ACC112 (cell line): Measurements from ENCODE around the gene PDGFA.
"Not testable (repeated sequence)": the region's sequence is repeated elsewhere in the genome, so short reads cannot be mapped to it uniquely, and the experiment has no call there.

ENCODE experiments used
- H2AFZ ChIP-seq: fragments of 200-600 bp; sonication (generic); one replicate; pipeline ENCODE4 v1.6.0; 2017; ENCODE audit warnings: antibody characterized with exemption, low read length; ENCODE audit not compliant: unreplicated experiment
- H3K27ac ChIP-seq: fragments of 200-600 bp; sonication (generic); 2 replicates; pipeline ENCODE4 v1.5.1; 2014; ENCODE audit warnings: low read depth, mild to moderate bottlenecking, antibody characterized with exemption, low read length, moderate library complexity
- H3K27me3 ChIP-seq: fragments of 200-600 bp; sonication (generic); 2 replicates; pipeline ENCODE4 v1.6.1; 2014; ENCODE audit warnings: mild to moderate bottlenecking, antibody characterized with exemption, low read length, moderate library complexity, mixed read lengths; ENCODE audit not compliant: insufficient read depth
- H3K36me3 ChIP-seq: fragments of 200-600 bp; sonication (generic); 2 replicates; pipeline ENCODE4 v1.6.1; 2016; ENCODE audit warnings: mild to moderate bottlenecking, antibody characterized with exemption, low read length, moderate library complexity, mixed read lengths; ENCODE audit not compliant: insufficient read depth
- H3K4me1 ChIP-seq: fragments of 200-600 bp; sonication (generic); one replicate; pipeline ENCODE4 v1.6.1; 2016; ENCODE audit warnings: low read length, mixed read lengths; ENCODE audit not compliant: insufficient read depth, unreplicated experiment, control insufficient read depth
- H3K4me3 ChIP-seq: fragments of 200-600 bp; sonication (generic); 2 replicates; pipeline ENCODE4 v1.5.1; 2014; ENCODE audit warnings: mild to moderate bottlenecking, low read depth, low read length
- H3K79me2 ChIP-seq: fragments of 200-600 bp; sonication (generic); one replicate; pipeline ENCODE4 v1.6.0; 2016; ENCODE audit warnings: low read length; ENCODE audit not compliant: control insufficient read depth, unreplicated experiment, insufficient read depth

The PDGFA gene

DNA sequence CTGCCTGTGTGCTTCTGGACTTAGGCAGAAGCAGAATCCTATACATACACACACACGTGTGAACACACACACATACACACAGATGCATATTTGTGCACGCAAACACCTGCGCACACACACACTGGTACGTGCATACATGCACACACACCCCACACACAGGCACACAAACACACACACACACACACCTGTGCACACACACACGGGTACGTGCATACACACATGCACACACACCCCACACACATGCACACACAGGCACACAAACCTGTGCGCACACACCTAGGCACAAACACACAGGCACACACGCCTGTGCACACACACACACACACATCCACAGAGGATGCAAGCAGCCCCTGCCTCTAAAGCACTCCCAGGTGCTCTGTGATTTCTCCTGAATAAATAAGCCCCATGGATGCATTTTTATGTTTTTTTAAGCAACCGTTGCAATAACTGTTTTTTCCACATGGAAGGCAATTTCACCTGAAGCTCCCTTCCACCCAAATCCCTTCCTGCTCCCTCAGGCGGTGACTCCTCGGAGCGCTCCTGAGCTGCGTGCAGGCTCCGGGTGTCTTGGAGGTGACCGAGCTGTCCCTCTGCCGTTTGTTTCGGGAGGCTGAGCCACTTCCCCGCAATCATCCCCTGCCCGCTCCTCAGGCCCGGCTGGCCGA, 41.5 kb upstream of the PDGFA start:
- no peaks in the 10 kb centered on the region for H3K79me2 ChIP-seq
- H3K4me3 ChIP-seq = no peak overlapping the region
- no peak overlapping the region for H3K27ac ChIP-seq
- no peaks in the 10 kb centered on the region for H3K36me3 ChIP-seq
- no peaks in the 10 kb centered on the region for H3K4me1 ChIP-seq
- H2AFZ ChIP-seq = no peak overlapping the region
- H3K27me3 ChIP-seq = no peaks in the 10 kb centered on the region

DNA sequence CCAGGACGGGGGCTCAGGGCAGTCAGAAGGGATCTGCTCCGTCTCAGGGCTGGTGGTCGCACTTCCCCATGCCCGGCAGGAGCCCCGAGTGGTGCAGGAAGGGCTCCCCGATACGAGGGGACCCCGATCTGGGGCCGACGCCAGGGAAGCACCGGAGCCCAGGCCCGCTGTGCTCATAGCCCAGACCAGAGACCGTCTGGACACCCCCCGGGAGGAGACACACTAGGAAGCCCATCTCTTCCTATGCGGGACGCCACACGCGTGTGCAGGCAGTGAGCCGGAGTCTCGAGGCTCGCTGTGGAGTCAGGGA, 39.7 kb upstream of the PDGFA start:
- H3K79me2 ChIP-seq = no peaks in the 10 kb centered on the region
- H3K27ac ChIP-seq = no peak overlapping the region
- H2AFZ ChIP-seq = no peak overlapping the region
- H3K4me1 ChIP-seq = no peaks in the 10 kb centered on the region
- H3K27me3 ChIP-seq = no peaks in the 10 kb centered on the region
- no peak overlapping the region for H3K4me3 ChIP-seq
- no peaks in the 10 kb centered on the region for H3K36me3 ChIP-seq

GRCh38 chr7:557558-557881, 37.9 kb upstream of the PDGFA start:
- H2AFZ ChIP-seq = no peak overlapping the region

DNA sequence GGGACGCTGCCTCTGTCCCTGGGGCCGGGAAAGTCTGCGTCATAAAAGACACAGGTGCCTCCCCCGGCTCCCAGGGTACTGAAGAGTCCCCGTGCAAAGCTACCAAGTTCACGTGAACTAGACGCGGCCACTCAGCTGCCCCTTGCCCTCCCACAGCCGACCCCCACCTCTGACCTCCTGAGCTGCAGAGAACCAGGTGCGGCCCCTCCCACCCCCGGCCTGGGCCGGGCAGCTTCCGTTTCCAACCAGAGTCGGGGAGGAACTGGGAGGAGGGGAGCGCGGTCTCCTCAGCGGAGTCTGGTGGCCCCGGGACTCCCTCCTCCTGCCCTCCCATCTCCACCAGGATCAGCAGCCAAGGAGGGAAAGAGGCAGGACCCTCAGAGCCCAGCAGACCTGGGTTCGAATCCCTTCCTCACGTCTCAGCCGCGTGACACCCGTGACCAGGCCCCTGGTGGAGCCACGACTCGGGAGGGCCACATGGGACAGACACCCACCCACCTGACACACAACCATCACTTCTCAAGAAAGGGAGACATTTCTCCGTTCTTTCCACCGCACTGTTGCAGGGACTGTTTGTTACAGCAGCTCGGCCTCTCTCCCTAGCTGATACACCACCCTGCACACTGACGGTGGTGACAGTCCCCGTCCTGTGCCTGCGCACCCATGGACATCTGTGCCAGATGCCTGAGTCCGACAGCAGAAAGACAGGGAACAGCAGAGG, 37.4 kb upstream of the PDGFA start:
- H3K4me3 ChIP-seq = no peak overlapping the region
- H3K4me1 ChIP-seq = no peaks in the 10 kb centered on the region
- no peak overlapping the region for H2AFZ ChIP-seq

More at GRCh38 chr7:557558-557881, 37.9 kb upstream of the PDGFA start:
- Histone ChIP-seq H3K27me3 (no peaks in the 10 kb centered on the region), H3K4me1 (no peaks in the 10 kb centered on the region), H3K79me2 (no peaks in the 10 kb centered on the region), H3K4me3 (no peak overlapping the region), H3K27ac (no peak overlapping the region), H3K36me3 (no peaks in the 10 kb centered on the region)

GRCh38 chr7:556291-556826, 36.7 kb upstream of the PDGFA start:
- no peak overlapping the region for H3K27ac ChIP-seq
- no peaks in the 10 kb centered on the region for H3K27me3 ChIP-seq
- no peak overlapping the region for H3K4me3 ChIP-seq
- no peaks in the 10 kb centered on the region for H3K4me1 ChIP-seq
- no peak overlapping the region for H2AFZ ChIP-seq
- H3K36me3 ChIP-seq = no peaks in the 10 kb centered on the region
- H3K79me2 ChIP-seq = no peaks in the 10 kb centered on the region

More for the DNA sequence above, 37.4 kb upstream of the PDGFA start:
- H3K79me2 ChIP-seq = no peaks in the 10 kb centered on the region
- H3K27me3 ChIP-seq = no peaks in the 10 kb centered on the region
- H3K27ac ChIP-seq = no peak overlapping the region
- H3K36me3 ChIP-seq = no peaks in the 10 kb centered on the region

- Histone ChIP-seq H3K79me2 (no peaks in the 10 kb centered on the region), H3K27me3 (no peaks in the 10 kb centered on the region), H3K27ac (no peak overlapping the region), H3K4me3 (no peak overlapping the region), H3K4me1 (no peaks in the 10 kb centered on the region), H2AFZ (no peak overlapping the region), H3K36me3 (no peaks in the 10 kb centered on the region)
These were observed 36.0 kb upstream of the PDGFA start for GRCh38 chr7:555551-556160.

DNA sequence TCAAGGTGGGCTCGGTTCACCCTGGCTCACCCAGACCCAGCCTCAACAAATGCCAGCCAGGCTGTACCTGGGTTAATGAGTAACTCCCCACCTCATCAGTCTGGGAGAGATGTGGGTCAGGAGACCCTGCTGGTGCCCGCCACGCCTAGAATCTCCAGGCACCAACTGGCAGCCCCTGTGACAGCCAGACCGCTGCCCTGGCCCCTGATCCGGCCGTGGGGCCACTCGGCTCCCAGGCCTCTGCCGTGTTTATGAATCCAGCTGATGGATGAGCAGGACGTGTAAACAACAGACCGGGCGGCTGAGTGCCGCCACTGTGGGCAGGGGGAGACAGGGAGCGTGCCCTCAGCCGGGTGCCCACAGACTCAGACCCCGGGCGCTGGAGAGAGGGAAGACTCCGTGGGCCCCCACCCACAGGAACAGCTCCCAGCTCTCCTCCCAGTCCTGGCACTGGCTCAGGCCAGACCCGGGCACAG, 34.0 kb upstream of the PDGFA start:
- Histone ChIP-seq H2AFZ (no peak overlapping the region), H3K4me1 (no peaks in the 10 kb centered on the region), H3K36me3 (no peaks in the 10 kb centered on the region), H3K27me3 (no peaks in the 10 kb centered on the region), H3K27ac (no peak overlapping the region), H3K4me3 (no peak overlapping the region), H3K79me2 (no peaks in the 10 kb centered on the region)

DNA sequence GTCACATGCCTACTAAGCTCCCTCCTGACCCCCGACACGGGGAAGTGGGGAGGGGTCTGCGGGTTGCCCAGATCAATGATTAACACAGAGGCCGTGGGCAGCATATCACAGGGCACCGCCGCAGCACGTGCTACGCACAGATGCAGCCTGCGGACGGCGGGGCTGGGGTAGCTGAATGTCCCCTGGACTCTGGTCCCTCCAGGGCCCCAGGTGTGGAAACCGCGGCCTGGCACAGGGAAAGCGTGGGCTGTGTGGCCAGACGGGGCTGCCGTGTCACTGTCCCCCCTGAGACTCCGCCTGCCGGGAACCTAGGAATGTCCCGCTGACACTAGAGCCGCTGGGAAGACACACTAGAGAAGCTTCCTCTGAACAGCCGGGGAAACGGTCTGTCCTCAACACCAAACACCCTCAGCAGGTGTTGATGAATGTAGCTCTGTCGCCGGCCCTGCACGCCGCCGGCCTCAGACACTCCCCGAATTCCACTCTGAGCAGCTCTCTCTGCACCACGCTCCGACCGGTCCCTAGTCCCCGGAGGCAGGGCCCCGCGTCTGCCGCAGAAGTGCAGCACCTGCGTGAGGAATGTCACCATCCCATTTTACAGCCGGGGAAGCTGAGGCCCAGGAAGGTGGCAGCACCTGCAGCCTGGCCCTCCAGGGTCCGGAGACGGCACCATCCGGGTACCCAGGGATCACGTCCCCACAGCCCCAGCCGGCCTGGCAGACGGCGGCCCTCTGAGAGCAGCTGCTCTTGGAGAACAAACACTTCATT, 33.4 kb upstream of the PDGFA start:
- no peaks in the 10 kb centered on the region for H3K79me2 ChIP-seq
- no peak overlapping the region for H3K4me3 ChIP-seq
- no peaks in the 10 kb centered on the region for H3K4me1 ChIP-seq
- H2AFZ ChIP-seq = no peak overlapping the region
- no peak overlapping the region for H3K27ac ChIP-seq
- no peaks in the 10 kb centered on the region for H3K27me3 ChIP-seq
- no peaks in the 10 kb centered on the region for H3K36me3 ChIP-seq

- H3K27me3 ChIP-seq, H3K79me2 ChIP-seq, H3K4me1 ChIP-seq, H3K27ac ChIP-seq, H3K4me3 ChIP-seq, H2AFZ ChIP-seq, H3K36me3 ChIP-seq: not testable (repeated sequence)
These were observed 32.7 kb upstream of the PDGFA start for GRCh38 chr7:552151-552867.

DNA sequence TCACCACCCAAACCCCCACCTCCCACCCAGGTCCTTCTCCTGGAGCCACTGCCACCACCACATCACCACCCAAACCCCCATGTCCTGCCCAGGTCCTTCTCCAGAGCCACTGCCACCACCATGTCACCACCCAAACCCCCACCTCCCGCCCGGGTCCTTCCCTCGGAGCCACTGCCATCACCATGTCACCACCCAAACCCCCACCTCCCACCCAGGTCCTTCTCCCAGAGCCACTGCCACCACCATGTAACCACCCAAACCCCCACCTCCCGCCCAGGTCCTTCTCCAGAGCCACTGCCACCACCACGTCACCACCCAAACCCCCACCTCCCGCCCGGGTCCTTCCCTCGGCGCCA, 31.9 kb upstream of the PDGFA start:
- H3K4me1 ChIP-seq, H3K79me2 ChIP-seq, H3K36me3 ChIP-seq: not testable (repeated sequence)

More for the DNA sequence above, 31.9 kb upstream of the PDGFA start:
- H2AFZ ChIP-seq, H3K27me3 ChIP-seq, H3K4me3 ChIP-seq, H3K27ac ChIP-seq: not testable (repeated sequence)
